HL-60 (cell line): ENCODE measurements around the gene UQCRC2.
"Not testable (repeated sequence)": the region's sequence is repeated elsewhere in the genome, so short reads cannot be mapped to it uniquely, and the experiment has no call there.

Source experiments
- CTCF ChIP-seq: IDR thresholded peaks from one replicate; pipeline ENCODE4 v1.5.1; 2011; ENCODE audit warnings: low read length, control low read depth, inconsistent platforms; ENCODE audit not compliant: insufficient read depth
- GABPA ChIP-seq: IDR thresholded peaks from 2 replicates; pipeline ENCODE4 v1.6.1; 2012; ENCODE audit warnings: low read depth
- POLR2AphosphoS5 ChIP-seq: IDR thresholded peaks from 2 replicates; pipeline ENCODE4 v1.6.1; 2012; ENCODE audit warnings: low read depth
- REST ChIP-seq: IDR thresholded peaks from 2 replicates; pipeline ENCODE4 v1.6.1; 2012; ENCODE audit warnings: low read depth; ENCODE audit not compliant: insufficient replicate concordance

- not testable (repeated sequence) for TF ChIP-seq POLR2AphosphoS5, CTCF, GABPA, REST
Measured at GRCh38 chr16:21933790-21934189, 19.4 kb upstream of the UQCRC2 start.
